HG03175 (cell line): Measurements from ENCODE around the gene FAM221B.
A peak's percentile ranks its signal among the peaks of the same experiment; 100 is the strongest.

ENCODE experiments used
- ATAC-seq: cut with Tn5 transposase; IDR thresholded peaks from one replicate; pipeline ENCODE4 v1.9.1; 2021; ENCODE audit warnings: mild to moderate bottlenecking, moderate library complexity; ENCODE audit not compliant: unreplicated experiment

Gene FAM221B

GRCh38 chr9:35822926-35823325 is 5.6 kb downstream of the FAM221B start:
- ATAC-seq, result no peak

- no peak for ATAC-seq
Measured at GRCh38 chr9:35820076-35820475, 8.5 kb downstream of the FAM221B start.

- ATAC-seq, result no peak
Measured at GRCh38 chr9:35818341-35818740, 10.2 kb downstream of the FAM221B start.

GRCh38 chr9:35816708-35817107 is 11.8 kb downstream of the FAM221B start:
- no peak for ATAC-seq

- ATAC-seq, result peak; percentile 77
Measured at GRCh38 chr9:35814841-35815543, 13.5 kb downstream of the FAM221B start, which contains the start of gene HINT2. Gene HINT2 (minus strand): TSS chr9:35815042. CDS start chr9:35814979, 63 bp downstream.

- peak; percentile 25 for ATAC-seq
Measured at GRCh38 chr9:35814106-35814840, 14.3 kb downstream of the FAM221B start.

GRCh38 chr9:35813434-35814105 is 15.0 kb downstream of the FAM221B start:
- ATAC-seq, result no peak

GRCh38 chr9:35812025-35812602 is 16.4 kb downstream of the FAM221B start, which contains the start of gene SPAG8:
Gene SPAG8 (minus strand): TSS chr9:35812262. CDS start chr9:35812147, 115 bp downstream.
- ATAC-seq, result peak; percentile 70

- no peak for ATAC-seq
Measured at GRCh38 chr9:35811381-35812024, 17.0 kb downstream of the FAM221B start.

GRCh38 chr9:35810122-35810521 is 18.4 kb downstream of the FAM221B start:
- ATAC-seq, result no peak

- ATAC-seq, result no peak
Measured at GRCh38 chr9:35808433-35808832, 20.1 kb downstream of the FAM221B start.

GRCh38 chr9:35806101-35806500 is 22.4 kb downstream of the FAM221B start:
- ATAC-seq, result no peak

- no peak for ATAC-seq
Measured at GRCh38 chr9:35801328-35802128, 27.0 kb downstream of the FAM221B start.

GRCh38 chr9:35800530-35800929 is 28.0 kb downstream of the FAM221B start:
- no peak for ATAC-seq

GRCh38 chr9:35798658-35799374 is 29.7 kb downstream of the FAM221B start:
- ATAC-seq, result no peak

- ATAC-seq, result no peak
Measured at GRCh38 chr9:35797311-35798109, 31.0 kb downstream of the FAM221B start.

- ATAC-seq, result no peak
Measured at GRCh38 chr9:35795695-35796094, 32.8 kb downstream of the FAM221B start.

GRCh38 chr9:35793461-35793860 is 35.1 kb downstream of the FAM221B start:
- no peak for ATAC-seq
